SK-N-SH (cell line): ENCODE data around the gene EWSR1. TPM values are rescaled to one million over a fixed set of nuclear protein-coding genes. Genes with fewer than 3 reads are reported as not detected.

Experiments
- CTCF ChIA-PET: fragments of 300-600, 350-600 bp; formaldehyde crosslinking; extraction: SDS; loops from one replicate; lab custom pipeline; 2021; lab: Yijun Ruan, JAX
- POLR2A ChIA-PET: fragments of 350-600 bp; sonication (Branson Sonifier 250); formaldehyde crosslinking; extraction: SDS; loops from one replicate; lab custom pipeline; 2020; ENCODE audit warnings: antibody characterized with exemption, inconsistent platforms; lab: Yijun Ruan, JAX
- DNase-seq: peaks from one replicate; pipeline ENCODE4 v3.0.0; 2012
- H2AFZ ChIP-seq: fragments of 200-600 bp; sonication (generic); 2 replicates; pipeline ENCODE4 v1.8.1; 2016; ENCODE audit warnings: antibody characterized with exemption, mild to moderate bottlenecking, low read depth
- H3F3A ChIP-seq: fragments of 200-600 bp; sonication (generic); replicated peaks from 2 replicates; pipeline ENCODE3; 2016; ENCODE audit warnings: antibody characterized with exemption, mild to moderate bottlenecking; ENCODE audit not compliant: insufficient read depth
- H3K27ac ChIP-seq, 2 experiments: fragments of 200-500 bp in 1 of 2; fragments of 200-600 bp in 1 of 2; sonication (Bioruptor generic) in 1 of 2; sonication (generic), shearing (Covaris generic) in 1 of 2; 2 replicates each; pipeline versions ENCODE4 v1.5.1 to v1.6.1; 2014 to 2016; ENCODE audit warnings: low read depth in 2 of 2, inconsistent platforms in 1 of 2, low read length in 1 of 2, mild to moderate bottlenecking in 1 of 2, mixed read lengths in 1 of 2
- H3K27me3 ChIP-seq: fragments of 200-600 bp; sonication (generic), shearing (Covaris generic); 2 replicates; pipeline ENCODE4 v1.6.1; 2016; ENCODE audit warnings: mixed run types; ENCODE audit not compliant: insufficient read depth
- H3K36me3 ChIP-seq, 2 experiments: fragments of 200-500 bp in 1 of 2; fragments of 200-600 bp in 1 of 2; sonication (Bioruptor generic) in 1 of 2; sonication (generic) in 1 of 2; replicated peaks in 1 of 2; 2 replicates each; pipeline versions ENCODE3 to v1.5.1; 2014 to 2016; ENCODE audit warnings: low read length in 1 of 2, mild to moderate bottlenecking in 1 of 2; ENCODE audit not compliant: insufficient read depth in 2 of 2, control insufficient read depth in 1 of 2
- H3K4me1 ChIP-seq, 2 experiments: fragments of 200-500 bp in 1 of 2; fragments of 200-600 bp in 1 of 2; sonication (Bioruptor generic) in 1 of 2; sonication (generic), shearing (Covaris generic) in 1 of 2; 2 replicates each; pipeline versions ENCODE4 v1.5.1 to v1.6.1; 2014 to 2016; ENCODE audit warnings: low read depth in 1 of 2, low read length in 1 of 2, mixed run types in 1 of 2; ENCODE audit not compliant: insufficient read depth in 2 of 2, control insufficient read depth in 1 of 2
- H3K4me2 ChIP-seq: fragments of 200-600 bp; sonication (generic), shearing (Covaris generic); 2 replicates; pipeline ENCODE4 v1.6.1; 2017; ENCODE audit warnings: mixed run types
- H3K4me3 ChIP-seq, 2 experiments: fragments of 200-500 bp in 1 of 2; fragments of 200-600 bp in 1 of 2; sonication (Bioruptor generic) in 1 of 2; sonication (generic), shearing (Covaris generic) in 1 of 2; 2 replicates each; pipeline versions ENCODE4 v1.5.1 to v1.8.1; 2014 to 2016; ENCODE audit warnings: low read depth in 2 of 2, inconsistent platforms in 1 of 2, low read length in 1 of 2, mild to moderate bottlenecking in 1 of 2, mixed read lengths in 1 of 2, moderate library complexity in 1 of 2
- H3K79me2 ChIP-seq: fragments of 200-600 bp; sonication (generic); 2 replicates; pipeline ENCODE4 v1.8.1; 2017; ENCODE audit warnings: mild to moderate bottlenecking; ENCODE audit not compliant: insufficient read depth
- H3K9ac ChIP-seq: fragments of 200-600 bp; sonication (generic); 2 replicates; pipeline ENCODE4 v1.6.1; 2017; ENCODE audit warnings: mixed run types
- H3K9me2 ChIP-seq: fragments of 200-600 bp; sonication (generic); 2 replicates; pipeline ENCODE4 v1.6.1; 2017; ENCODE audit warnings: mixed run types
- H3K9me3 ChIP-seq: fragments of 200-600 bp; sonication (generic); 2 replicates; pipeline ENCODE4 v1.6.1; 2017; ENCODE audit warnings: mixed run types, mild to moderate bottlenecking, moderate library complexity
- H4K20me1 ChIP-seq: fragments of 200-600 bp; sonication (generic); 2 replicates; pipeline ENCODE4 v1.6.1; 2017; ENCODE audit warnings: mild to moderate bottlenecking, mixed run types; ENCODE audit not compliant: insufficient read depth
- CHD2 ChIP-seq: fragments of 150-350 bp; IDR thresholded peaks from 2 replicates; pipeline ENCODE4 v1.6.1; 2018; ENCODE audit warnings: low read length; ENCODE audit not compliant: partially characterized antibody
- FOXJ3 ChIP-seq: sonication (generic); formaldehyde crosslinking; IDR thresholded peaks from 2 replicates; pipeline ENCODE4 v1.5.1; 2020; ENCODE audit warnings: mild to moderate bottlenecking, missing genetic modification reagents
- MEF2A ChIP-seq: IDR thresholded peaks from 2 replicates; pipeline ENCODE4 v1.4.0; 2012; ENCODE audit warnings: low read depth, borderline replicate concordance
- NFIC ChIP-seq: IDR thresholded peaks from 2 replicates; pipeline ENCODE4 v1.4.0; 2012; ENCODE audit warnings: borderline replicate concordance
- NRF1 ChIP-seq: IDR thresholded peaks from 2 replicates; pipeline ENCODE4 v1.6.1; 2012; ENCODE audit warnings: low read depth, mild to moderate bottlenecking, low read length
- PBX3 ChIP-seq: IDR thresholded peaks from 2 replicates; pipeline ENCODE4; 2012
- RAD21 ChIP-seq: IDR thresholded peaks from 2 replicates; pipeline ENCODE4 v1.6.1; 2012; ENCODE audit warnings: mild to moderate bottlenecking, low read length
- RCOR1 ChIP-seq: fragments of 150-350 bp; IDR thresholded peaks from 2 replicates; pipeline ENCODE4 v1.6.1; 2017; ENCODE audit warnings: antibody characterized with exemption, low read length
- RXRA ChIP-seq: IDR thresholded peaks from 2 replicates; pipeline ENCODE4 v1.4.0; 2012; ENCODE audit warnings: low read depth, mild to moderate bottlenecking, borderline replicate concordance
- SIN3A ChIP-seq: IDR thresholded peaks from 2 replicates; pipeline ENCODE4 v1.6.1; 2012; ENCODE audit warnings: low read depth, mild to moderate bottlenecking, low read length, moderate library complexity, borderline replicate concordance
- TAF1 ChIP-seq: IDR thresholded peaks from 2 replicates; pipeline ENCODE4 v1.6.1; 2012; ENCODE audit warnings: low read depth, mild to moderate bottlenecking, low read length, moderate library complexity, borderline replicate concordance
- TEAD4 ChIP-seq: IDR thresholded peaks from 2 replicates; pipeline ENCODE4 v1.4.0; 2012; ENCODE audit warnings: mild to moderate bottlenecking, borderline replicate concordance; ENCODE audit not compliant: insufficient read depth
- ZBTB33 ChIP-seq: IDR thresholded peaks from 2 replicates; pipeline ENCODE4 v1.4.0; 2012; ENCODE audit warnings: low read depth, borderline replicate concordance
- WGBS: methylation state at CpG from one replicate; pipeline ENCODE4 v1.1.6; 2017; ENCODE audit warnings: low lambda C conversion rate; 5-methylcytosine and 5-hydroxymethylcytosine counted together
- polyA plus RNA-seq, 3 experiments: library from polyadenylated mRNA; depleted of rRNA; stranded (reverse); fragments of >200 nt; gene quantifications; 2 replicates each; pipeline ENCODE4 v1.2.3, GENCODE V29; 2012
- TF ChIP-seq, protein P1 (sequence below): IDR thresholded peaks from 2 replicates; pipeline ENCODE4 v1.4.0; 2012; ENCODE audit warnings: low read depth, borderline replicate concordance
- TF ChIP-seq, protein P2 (sequence below): fragments of 200-600 bp; sonication (generic); IDR thresholded peaks from 2 replicates; pipeline ENCODE4 v1.6.1; 2017; ENCODE audit warnings: antibody characterized with exemption, mild to moderate bottlenecking, moderate library complexity

Gene EWSR1
- polyA plus RNA-seq, 1 of the 3 experiments (the other 2 are of a cell fraction), result 173 TPM

GRCh38 chr22:29251981-29252911 is 15.8 kb upstream of the EWSR1 start:
- ChIA-PET POLR2A (no interaction called here), CTCF (interaction anchor here (0.6 to 1.4 kb wide), 4 partner anchors 12 to 397 kb away, joined by 3 read pairs; no protein-coding TSS in a partner anchor)
- H3K27ac ChIP-seq, result no peak overlapping the region
- no peak overlapping the region for H3K4me2 ChIP-seq
- H3K9me3 ChIP-seq, result no peaks in the 10 kb centered on the region
- H2AFZ ChIP-seq, result no peak overlapping the region
- H3K9ac ChIP-seq, result no peak overlapping the region
- H3K4me3 ChIP-seq, result no peak overlapping the region
- no peaks in the 10 kb centered on the region for H3F3A ChIP-seq
- H3K79me2 ChIP-seq, result no peaks in the 10 kb centered on the region
- no peaks in the 10 kb centered on the region for H3K4me1 ChIP-seq
- WGBS, result 79% methylated on average over 4 of the region's 10 CpGs
- DNase-seq, result peak; percentile 15
- H4K20me1 ChIP-seq, result no peaks in the 10 kb centered on the region
- H3K36me3 ChIP-seq, result no peaks in the 10 kb centered on the region
- TF ChIP-seq RAD21, result no peak
- no peak for TF ChIP-seq RXRA
- TF ChIP-seq NFIC, result no peak
- TF ChIP-seq, protein P1, sequence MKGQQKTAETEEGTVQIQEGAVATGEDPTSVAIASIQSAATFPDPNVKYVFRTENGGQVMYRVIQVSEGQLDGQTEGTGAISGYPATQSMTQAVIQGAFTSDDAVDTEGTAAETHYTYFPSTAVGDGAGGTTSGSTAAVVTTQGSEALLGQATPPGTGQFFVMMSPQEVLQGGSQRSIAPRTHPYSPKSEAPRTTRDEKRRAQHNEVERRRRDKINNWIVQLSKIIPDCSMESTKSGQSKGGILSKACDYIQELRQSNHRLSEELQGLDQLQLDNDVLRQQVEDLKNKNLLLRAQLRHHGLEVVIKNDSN, result no peak
- TF ChIP-seq NRF1, result no peak
- TF ChIP-seq, protein P2, sequence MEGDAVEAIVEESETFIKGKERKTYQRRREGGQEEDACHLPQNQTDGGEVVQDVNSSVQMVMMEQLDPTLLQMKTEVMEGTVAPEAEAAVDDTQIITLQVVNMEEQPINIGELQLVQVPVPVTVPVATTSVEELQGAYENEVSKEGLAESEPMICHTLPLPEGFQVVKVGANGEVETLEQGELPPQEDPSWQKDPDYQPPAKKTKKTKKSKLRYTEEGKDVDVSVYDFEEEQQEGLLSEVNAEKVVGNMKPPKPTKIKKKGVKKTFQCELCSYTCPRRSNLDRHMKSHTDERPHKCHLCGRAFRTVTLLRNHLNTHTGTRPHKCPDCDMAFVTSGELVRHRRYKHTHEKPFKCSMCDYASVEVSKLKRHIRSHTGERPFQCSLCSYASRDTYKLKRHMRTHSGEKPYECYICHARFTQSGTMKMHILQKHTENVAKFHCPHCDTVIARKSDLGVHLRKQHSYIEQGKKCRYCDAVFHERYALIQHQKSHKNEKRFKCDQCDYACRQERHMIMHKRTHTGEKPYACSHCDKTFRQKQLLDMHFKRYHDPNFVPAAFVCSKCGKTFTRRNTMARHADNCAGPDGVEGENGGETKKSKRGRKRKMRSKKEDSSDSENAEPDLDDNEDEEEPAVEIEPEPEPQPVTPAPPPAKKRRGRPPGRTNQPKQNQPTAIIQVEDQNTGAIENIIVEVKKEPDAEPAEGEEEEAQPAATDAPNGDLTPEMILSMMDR, result no peak
- TF ChIP-seq ZBTB33, result no peak
- TF ChIP-seq RCOR1, result no peak
- no peak for TF ChIP-seq CHD2
- no peak for TF ChIP-seq SIN3A
- no peak for TF ChIP-seq PBX3
- no peak for TF ChIP-seq TAF1
- no peak for TF ChIP-seq MEF2A
- no peak for TF ChIP-seq TEAD4
- no peak for TF ChIP-seq FOXJ3 (CRISPR knock-in tag)
- no peaks in the 10 kb centered on the region for H3K9me2 ChIP-seq
- no peaks in the 10 kb centered on the region for H3K27me3 ChIP-seq
